ENCODE results near the gene GJA4.

DNA sequence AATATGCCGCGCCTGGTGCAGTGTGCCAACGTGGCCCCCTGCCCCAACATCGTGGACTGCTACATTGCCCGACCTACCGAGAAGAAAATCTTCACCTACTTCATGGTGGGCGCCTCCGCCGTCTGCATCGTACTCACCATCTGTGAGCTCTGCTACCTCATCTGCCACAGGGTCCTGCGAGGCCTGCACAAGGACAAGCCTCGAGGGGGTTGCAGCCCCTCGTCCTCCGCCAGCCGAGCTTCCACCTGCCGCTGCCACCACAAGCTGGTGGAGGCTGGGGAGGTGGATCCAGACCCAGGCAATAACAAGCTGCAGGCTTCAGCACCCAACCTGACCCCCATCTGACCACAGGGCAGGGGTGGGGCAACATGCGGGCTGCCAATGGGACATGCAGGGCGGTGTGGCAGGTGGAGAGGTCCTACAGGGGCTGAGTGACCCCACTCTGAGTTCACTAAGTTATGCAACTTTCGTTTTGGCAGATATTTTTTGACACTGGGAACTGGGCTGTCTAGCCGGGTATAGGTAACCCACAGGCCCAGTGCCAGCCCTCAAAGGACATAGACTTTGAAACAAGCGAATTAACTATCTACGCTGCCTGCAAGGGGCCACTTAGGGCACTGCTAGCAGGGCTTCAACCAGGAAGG is 7.4 kb upstream of the GJA4 start:
- TF ChIP-seq SP1 (IDR thresholded peaks at IDR 0.05; ENCODE audit: low read depth), result no peak
- TF ChIP-seq SIN3A (IDR thresholded peaks at IDR 0.05; ENCODE audit: low read depth), result no peak
- no peak for TF ChIP-seq JUND (IDR thresholded peaks at IDR 0.05)
- TF ChIP-seq POLR2A (IDR thresholded peaks at IDR 0.05; ENCODE audit: borderline replicate concordance, extremely low read depth, insufficient read depth, insufficient read length), result no peak
- TF ChIP-seq SRF (IDR thresholded peaks at IDR 0.05; ENCODE audit: low read depth), result no peak
- TF ChIP-seq ZNF274 (IDR thresholded peaks at IDR 0.05; ENCODE audit: low read depth, low read length), result no peak
- TF ChIP-seq, protein P1, sequence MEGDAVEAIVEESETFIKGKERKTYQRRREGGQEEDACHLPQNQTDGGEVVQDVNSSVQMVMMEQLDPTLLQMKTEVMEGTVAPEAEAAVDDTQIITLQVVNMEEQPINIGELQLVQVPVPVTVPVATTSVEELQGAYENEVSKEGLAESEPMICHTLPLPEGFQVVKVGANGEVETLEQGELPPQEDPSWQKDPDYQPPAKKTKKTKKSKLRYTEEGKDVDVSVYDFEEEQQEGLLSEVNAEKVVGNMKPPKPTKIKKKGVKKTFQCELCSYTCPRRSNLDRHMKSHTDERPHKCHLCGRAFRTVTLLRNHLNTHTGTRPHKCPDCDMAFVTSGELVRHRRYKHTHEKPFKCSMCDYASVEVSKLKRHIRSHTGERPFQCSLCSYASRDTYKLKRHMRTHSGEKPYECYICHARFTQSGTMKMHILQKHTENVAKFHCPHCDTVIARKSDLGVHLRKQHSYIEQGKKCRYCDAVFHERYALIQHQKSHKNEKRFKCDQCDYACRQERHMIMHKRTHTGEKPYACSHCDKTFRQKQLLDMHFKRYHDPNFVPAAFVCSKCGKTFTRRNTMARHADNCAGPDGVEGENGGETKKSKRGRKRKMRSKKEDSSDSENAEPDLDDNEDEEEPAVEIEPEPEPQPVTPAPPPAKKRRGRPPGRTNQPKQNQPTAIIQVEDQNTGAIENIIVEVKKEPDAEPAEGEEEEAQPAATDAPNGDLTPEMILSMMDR (IDR thresholded peaks at IDR 0.05 in 2 of 3, conservative IDR thresholded peaks at IDR 0.05 in 1 of 3; ENCODE audit: borderline replicate concordance in 1 of 3, insufficient read depth in 1 of 3, low read depth in 2 of 3, low read length in 2 of 3), result no peak
- no peak for TF ChIP-seq EZH2 (IDR thresholded peaks at IDR 0.05)
- TF ChIP-seq YY1 (IDR thresholded peaks at IDR 0.05; ENCODE audit: extremely low read depth, insufficient replicate concordance, low read depth, low read length), result no peak
- TF ChIP-seq POLR2AphosphoS5 (IDR thresholded peaks at IDR 0.05; ENCODE audit: low read depth, low read length), result no peak
- TF ChIP-seq EZH2phosphoT487 (IDR thresholded peaks at IDR 0.05; ENCODE audit: borderline replicate concordance), result no peak
- TF ChIP-seq ELF1 (IDR thresholded peaks at IDR 0.05; ENCODE audit: borderline replicate concordance, low read depth), result no peak
- no peak for TF ChIP-seq RAD21 (IDR thresholded peaks at IDR 0.05; ENCODE audit: low read depth)
- TF ChIP-seq, protein P2, sequence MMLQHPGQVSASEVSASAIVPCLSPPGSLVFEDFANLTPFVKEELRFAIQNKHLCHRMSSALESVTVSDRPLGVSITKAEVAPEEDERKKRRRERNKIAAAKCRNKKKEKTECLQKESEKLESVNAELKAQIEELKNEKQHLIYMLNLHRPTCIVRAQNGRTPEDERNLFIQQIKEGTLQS (IDR thresholded peaks at IDR 0.05), result no peak
